ENCODE measurements around the gene TMEM9.

TMEM9 gene

GRCh38 chr1:201145132-201145531 is 9.1 kb downstream of the TMEM9 start:
- no peak for DNase-seq (ENCODE audit: low read depth in 2 of 2)

- DNase-seq (ENCODE audit: low read depth in 2 of 2) = no peak
These were observed 9.6 kb downstream of the TMEM9 start for GRCh38 chr1:201144701-201145100.

- DNase-seq (ENCODE audit: low read depth in 2 of 2) = no peak
These were observed 10.3 kb downstream of the TMEM9 start for GRCh38 chr1:201143726-201144635.

- no peak for DNase-seq (ENCODE audit: low read depth in 2 of 2)
These were observed 11.2 kb downstream of the TMEM9 start for GRCh38 chr1:201142849-201143725.

- DNase-seq (ENCODE audit: low read depth in 2 of 2) = no peak
These were observed 12.0 kb downstream of the TMEM9 start for GRCh38 chr1:201142011-201142848.

GRCh38 chr1:201141418-201141817 is 12.9 kb downstream of the TMEM9 start:
- no peak for DNase-seq (ENCODE audit: low read depth in 2 of 2)

- DNase-seq (ENCODE audit: low read depth in 2 of 2) = no peak
These were observed 13.4 kb downstream of the TMEM9 start for GRCh38 chr1:201140941-201141260.

GRCh38 chr1:201140235-201140940 is 13.9 kb downstream of the TMEM9 start:
- no peak for DNase-seq (ENCODE audit: low read depth in 2 of 2)

- no peak for DNase-seq (ENCODE audit: low read depth in 2 of 2)
These were observed 14.5 kb downstream of the TMEM9 start for GRCh38 chr1:201139756-201140155.

GRCh38 chr1:201139306-201139705 is 15.0 kb downstream of the TMEM9 start:
- DNase-seq (ENCODE audit: low read depth in 2 of 2) = no peak

- no peak for DNase-seq (ENCODE audit: low read depth in 2 of 2)
These were observed 15.9 kb downstream of the TMEM9 start for GRCh38 chr1:201138311-201138840.

GRCh38 chr1:201137579-201138310 is 16.5 kb downstream of the TMEM9 start:
- DNase-seq (ENCODE audit: low read depth in 2 of 2) = no peak

GRCh38 chr1:201137024-201137392 is 17.3 kb downstream of the TMEM9 start:
- DNase-seq (ENCODE audit: low read depth in 2 of 2) = no peak

GRCh38 chr1:201136355-201137023 is 17.8 kb downstream of the TMEM9 start:
- no peak for DNase-seq (ENCODE audit: low read depth in 2 of 2)

GRCh38 chr1:201134405-201134804 is 19.9 kb downstream of the TMEM9 start:
- DNase-seq (ENCODE audit: low read depth in 2 of 2) = no peak

- DNase-seq (ENCODE audit: low read depth in 2 of 2) = no peak
These were observed 22.9 kb downstream of the TMEM9 start for GRCh38 chr1:201131398-201131797.

GRCh38 chr1:201128962-201129361 is 25.3 kb downstream of the TMEM9 start:
- DNase-seq (ENCODE audit: low read depth in 2 of 2) = no peak

GRCh38 chr1:201128476-201128875 is 25.8 kb downstream of the TMEM9 start:
- DNase-seq (ENCODE audit: low read depth in 2 of 2) = no peak

GRCh38 chr1:201127755-201128455 is 26.4 kb downstream of the TMEM9 start:
- no peak for DNase-seq (ENCODE audit: low read depth in 2 of 2)
